ENCODE data around the gene WWTR1.

WWTR1 gene

DNA sequence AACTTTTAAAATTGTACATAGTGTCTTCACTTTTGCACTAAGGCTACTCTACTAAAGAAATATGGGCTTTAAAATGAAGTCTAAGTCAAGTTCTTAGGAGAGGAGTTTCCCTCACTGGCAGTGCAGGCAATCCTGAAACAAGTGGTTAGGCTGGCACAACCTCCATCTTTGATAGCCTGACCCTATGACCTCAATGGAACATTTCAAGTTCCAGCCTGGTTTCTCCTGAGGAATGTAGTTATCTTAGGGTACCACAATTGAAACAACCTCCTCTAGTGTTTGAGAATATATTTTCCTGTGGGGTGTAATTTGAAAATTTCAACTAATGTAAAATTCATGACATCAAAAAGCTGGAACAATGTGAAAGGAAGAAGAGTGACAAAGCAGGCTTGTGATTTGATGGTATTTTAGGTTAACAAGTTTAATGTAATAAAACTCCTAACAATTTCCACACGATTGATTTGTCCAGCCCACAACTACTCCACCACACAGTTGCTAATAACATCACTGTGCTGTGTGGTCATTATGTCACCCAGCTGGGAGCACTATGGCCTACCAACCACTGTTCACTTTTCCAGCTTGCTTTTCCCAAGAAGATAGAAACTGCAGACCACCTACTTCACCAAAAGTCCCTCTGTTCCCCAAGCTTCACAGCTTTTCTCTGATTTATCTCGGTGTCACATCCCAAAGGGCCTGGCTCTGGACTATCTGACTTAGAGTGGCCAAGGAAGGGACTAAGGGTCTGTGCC lies 1.8 kb downstream of the WWTR1 start:
- FAIRE-seq, result no peak

DNA sequence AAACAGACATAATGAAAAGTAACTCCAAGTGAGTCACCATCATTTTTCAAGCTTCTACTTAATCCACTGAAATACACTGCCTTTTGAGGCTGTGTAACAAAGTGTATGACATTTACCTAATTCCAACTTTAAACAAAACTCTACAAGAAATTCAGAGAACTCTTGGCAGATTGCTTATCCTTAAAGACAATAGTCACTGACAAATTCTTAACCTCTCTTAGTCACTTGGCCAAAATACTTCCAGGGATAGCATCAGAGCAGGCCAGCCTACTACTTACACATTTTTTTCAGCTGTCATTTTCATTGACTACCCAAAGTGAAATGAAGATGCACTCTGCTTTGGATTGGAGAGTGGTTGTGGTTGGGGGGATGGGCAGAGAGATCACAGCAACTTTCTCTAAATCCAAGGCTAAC lies 3.6 kb downstream of the WWTR1 start:
- DNase-seq (ENCODE audit: insufficient read length, low spot score) (no peak), FAIRE-seq (no peak)

More for the DNA sequence above, 1.8 kb downstream of the WWTR1 start:
- DNase-seq (ENCODE audit: insufficient read length, low spot score), result no peak

DNA sequence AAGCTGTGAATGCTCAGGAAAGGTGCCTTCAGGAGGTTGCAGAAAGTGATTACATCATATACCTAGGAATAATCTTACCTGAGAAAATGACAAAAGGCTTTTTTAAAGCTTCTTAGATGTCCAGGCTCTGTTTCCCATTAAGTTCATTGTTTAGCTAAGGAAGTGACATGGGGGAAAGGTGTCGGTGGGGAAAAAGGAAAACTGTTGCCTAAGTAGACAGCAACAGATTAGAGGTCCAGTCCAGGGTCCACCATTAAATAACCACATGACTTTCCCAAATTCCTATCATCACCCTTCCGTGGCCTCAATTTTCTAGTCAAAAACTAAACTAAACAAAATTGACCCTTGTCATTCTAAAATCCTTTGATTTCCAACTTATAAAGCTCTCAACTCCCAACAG lies 4.3 kb downstream of the WWTR1 start:
- FAIRE-seq, result no peak

DNA sequence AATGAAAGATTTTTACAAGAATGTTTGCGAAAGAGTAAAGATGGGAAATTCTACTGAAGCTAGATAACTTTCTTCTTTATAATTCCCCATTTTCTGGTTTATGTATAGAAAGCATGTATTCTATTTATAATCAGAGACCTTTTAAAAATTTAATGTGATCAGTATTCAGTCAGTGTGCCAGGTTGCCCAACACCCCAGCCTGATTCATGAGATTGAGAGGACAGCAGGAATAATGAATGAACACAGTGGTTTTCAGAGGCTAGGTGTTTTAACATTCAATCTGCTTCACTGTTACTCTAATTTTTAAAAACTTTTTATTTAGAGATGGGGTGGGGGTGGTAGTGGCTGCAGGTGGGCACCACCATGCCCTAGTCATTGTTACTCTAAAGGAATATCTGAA lies 4.7 kb downstream of the WWTR1 start:
- DNase-seq (ENCODE audit: insufficient read length, low spot score) (no peak), FAIRE-seq (no peak)

More for the DNA sequence above, 4.3 kb downstream of the WWTR1 start:
- no peak for DNase-seq (ENCODE audit: insufficient read length, low spot score)

DNA sequence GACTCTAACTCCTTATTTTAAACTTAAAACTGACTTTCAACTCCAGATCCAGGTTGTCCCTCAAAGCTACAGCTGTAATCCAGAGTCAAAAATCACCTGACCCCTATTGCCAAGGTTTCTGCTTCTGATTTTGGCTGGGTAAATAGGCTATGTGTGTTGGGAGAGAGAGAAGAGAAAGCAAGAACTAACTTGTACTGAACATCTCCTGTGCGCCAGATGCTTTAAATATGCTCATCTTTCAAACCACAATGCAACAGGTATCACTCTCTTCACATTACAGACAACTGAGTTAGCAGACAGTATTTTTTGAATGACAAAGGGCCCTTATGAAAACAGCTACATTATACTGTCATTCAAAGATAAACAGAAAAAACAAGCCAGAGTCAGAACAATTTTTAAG lies 7.0 kb downstream of the WWTR1 start:
- FAIRE-seq (no peak), DNase-seq (ENCODE audit: insufficient read length, low spot score) (no peak)

DNA sequence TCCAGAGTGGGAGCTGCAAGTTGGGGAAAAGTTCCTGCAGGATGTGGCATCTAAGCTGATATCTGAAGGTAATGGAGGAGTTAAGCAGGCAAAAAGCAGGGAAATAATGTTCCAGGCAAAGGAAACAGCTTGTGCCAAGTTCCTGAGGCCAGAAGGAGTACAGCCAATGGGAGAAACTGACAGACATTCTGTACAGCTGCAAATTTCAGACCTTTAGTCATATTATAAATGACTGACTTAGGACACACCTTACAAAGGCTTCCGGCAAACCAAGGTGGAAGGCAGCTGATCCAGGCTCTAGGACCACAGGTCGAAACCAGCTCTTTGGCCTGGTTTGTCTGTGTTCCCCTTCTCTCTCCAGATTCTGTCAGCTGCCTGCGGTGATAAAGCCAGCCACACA lies 9.3 kb downstream of the WWTR1 start:
- DNase-seq (ENCODE audit: insufficient read length, low spot score) (no peak), FAIRE-seq (no peak)

DNA sequence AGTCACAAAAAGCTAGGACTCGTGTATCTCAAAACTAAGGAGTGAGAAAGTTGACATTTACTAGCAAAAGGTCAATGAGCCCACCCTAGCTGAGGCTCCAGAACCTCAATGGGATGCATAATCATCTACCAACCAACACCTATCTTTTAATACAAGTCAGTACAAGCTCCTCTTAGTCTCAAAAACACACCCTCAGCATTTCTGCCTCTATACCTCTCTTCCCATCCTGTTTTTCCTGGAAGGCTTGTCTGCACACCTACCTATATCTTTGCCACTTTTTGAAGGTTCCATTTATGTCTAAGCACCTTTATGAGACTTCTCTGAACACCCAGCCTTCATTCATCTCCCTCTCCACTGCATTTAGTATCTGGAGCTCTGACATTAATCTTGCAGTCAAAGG lies 10.0 kb downstream of the WWTR1 start:
- no peak for FAIRE-seq
- no peak for DNase-seq (ENCODE audit: insufficient read length, low spot score)

DNA sequence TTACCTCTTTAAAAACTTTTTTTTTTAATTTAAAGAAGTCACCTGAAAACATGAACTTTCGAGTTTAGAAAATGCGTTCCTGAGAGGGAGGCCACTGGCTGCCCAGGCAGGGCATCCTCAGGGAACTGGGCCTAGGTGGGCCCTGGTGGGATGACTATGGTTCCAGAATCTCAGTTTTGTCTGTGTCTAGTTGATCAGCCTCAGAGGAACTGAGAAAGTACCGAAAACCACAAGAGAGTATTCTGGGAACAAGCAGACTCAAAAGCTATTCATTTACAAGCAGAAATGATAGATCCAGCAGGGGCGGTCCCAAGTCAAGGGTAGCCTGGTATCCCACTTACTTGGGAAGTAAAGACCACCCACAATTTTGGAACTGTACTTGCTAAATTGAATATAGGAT lies 10.5 kb downstream of the WWTR1 start:
- DNase-seq (ENCODE audit: insufficient read length, low spot score) (no peak), FAIRE-seq (no peak)

DNA sequence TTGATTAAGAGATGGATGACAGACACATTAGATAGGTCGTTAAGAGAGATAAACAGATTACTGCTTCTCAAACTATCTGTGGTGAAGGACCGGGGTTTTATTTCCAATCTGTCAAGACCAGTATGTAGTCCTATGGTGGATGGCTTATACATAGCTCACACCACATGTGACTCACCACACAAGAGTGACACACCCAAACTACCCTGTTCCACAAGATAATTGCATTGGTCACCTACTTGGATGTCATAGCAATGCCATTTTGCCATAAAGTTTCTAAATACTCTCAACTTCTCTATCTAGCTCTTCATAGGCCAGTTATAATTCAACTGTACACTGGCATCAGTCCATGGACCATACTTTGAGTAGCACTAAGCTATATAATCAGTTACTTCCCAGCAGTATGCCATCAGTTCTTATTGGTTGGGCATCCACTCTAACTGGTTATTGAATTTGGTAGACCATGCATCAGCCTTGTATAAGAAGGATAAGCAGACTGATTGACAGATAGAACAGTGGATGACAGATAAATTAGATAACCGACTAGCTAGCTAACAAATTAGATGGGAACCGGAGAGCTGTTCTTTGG lies 11.6 kb downstream of the WWTR1 start:
- FAIRE-seq (no peak), DNase-seq (ENCODE audit: insufficient read length, low spot score) (no peak)

DNA sequence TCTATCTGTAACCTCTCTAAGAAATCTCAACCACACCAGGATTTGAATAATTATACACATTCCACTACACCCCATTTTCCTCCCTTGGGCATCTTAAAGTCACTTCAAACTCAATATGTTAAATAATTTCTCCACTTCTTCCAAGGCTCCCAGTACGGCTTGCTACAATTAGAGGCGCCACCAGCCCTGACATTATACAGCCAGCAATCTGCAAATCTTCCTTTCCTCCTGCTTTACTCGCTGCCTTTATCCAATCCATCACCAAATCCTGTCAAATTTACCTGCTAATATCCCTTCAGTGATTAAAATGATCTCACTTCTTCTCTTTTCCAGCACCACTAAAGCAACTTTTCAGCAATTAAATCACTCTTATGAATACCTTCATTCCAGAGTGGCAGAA lies 13.9 kb downstream of the WWTR1 start:
- no peak for FAIRE-seq
- no peak for DNase-seq (ENCODE audit: insufficient read length, low spot score)

DNA sequence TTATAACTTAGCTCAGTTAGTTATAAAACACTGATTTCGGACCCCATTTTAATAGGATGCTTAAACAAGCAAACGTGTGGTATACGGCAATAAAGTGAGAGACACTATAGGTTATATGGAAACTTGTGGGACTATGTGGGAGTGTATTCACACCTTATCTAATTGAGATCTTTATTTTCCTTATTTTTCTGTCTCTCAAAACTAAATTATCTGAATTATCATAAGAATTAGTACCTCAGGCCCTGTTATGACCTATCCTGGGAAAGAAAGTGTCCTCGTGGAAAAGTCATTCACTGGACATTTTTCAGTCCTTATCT lies 14.4 kb downstream of the WWTR1 start:
- FAIRE-seq (no peak), DNase-seq (ENCODE audit: insufficient read length, low spot score) (no peak)

DNA sequence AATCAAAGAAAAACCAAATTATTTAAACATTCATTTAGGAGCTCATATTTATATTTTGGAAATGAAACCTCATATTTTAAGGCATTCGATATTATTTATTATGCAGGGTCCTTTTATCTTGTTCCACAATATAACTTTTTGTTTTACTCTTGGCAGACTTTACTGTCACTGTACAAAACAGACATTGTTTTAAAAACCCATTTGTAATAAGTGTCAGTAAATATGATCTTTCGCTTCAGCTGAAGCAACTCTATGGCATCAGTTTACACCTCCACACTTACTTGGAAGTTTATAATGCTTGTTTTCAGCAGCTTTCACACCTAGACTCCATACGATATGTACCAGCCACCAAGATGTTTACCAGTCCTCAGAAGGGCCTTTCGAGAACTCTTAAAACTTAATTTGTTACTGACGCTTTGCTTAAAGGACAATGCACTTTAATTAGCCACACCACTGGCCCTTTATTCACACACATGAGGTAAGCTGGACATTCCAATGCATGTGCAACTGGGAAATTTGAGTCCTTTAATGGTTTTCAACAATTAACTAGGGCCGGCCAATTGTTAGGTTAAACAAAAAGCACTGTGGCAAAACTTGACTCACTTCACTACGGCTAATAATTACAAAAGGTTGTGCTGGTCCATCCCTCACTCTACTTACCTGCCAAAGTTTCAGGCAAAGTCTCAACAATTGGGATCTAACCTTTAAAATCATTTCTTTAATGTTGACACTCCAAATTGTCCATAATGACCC lies 16.7 kb downstream of the WWTR1 start:
- no peak for DNase-seq (ENCODE audit: insufficient read length, low spot score)
- no peak for FAIRE-seq

DNA sequence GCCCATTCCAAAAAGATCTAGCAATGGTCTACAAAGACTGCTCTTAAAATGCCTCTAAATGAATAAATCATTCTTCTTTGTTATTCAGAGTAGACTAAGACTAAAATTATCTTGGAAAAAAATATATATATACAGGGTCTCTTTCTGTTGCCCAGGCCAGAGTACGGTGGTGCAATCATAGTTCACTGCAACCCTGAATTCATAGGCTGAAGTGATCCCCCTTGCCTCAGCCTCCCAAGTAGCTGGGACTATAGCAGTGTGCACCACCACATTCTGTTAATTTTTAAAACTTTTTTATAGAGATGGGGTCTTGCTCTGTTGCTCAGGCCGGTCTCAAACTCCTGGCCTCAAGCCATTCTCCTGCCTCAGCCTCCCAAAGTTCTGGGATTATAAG lies 18.7 kb downstream of the WWTR1 start:
- FAIRE-seq, result no peak
- DNase-seq (ENCODE audit: insufficient read length, low spot score), result no peak

DNA sequence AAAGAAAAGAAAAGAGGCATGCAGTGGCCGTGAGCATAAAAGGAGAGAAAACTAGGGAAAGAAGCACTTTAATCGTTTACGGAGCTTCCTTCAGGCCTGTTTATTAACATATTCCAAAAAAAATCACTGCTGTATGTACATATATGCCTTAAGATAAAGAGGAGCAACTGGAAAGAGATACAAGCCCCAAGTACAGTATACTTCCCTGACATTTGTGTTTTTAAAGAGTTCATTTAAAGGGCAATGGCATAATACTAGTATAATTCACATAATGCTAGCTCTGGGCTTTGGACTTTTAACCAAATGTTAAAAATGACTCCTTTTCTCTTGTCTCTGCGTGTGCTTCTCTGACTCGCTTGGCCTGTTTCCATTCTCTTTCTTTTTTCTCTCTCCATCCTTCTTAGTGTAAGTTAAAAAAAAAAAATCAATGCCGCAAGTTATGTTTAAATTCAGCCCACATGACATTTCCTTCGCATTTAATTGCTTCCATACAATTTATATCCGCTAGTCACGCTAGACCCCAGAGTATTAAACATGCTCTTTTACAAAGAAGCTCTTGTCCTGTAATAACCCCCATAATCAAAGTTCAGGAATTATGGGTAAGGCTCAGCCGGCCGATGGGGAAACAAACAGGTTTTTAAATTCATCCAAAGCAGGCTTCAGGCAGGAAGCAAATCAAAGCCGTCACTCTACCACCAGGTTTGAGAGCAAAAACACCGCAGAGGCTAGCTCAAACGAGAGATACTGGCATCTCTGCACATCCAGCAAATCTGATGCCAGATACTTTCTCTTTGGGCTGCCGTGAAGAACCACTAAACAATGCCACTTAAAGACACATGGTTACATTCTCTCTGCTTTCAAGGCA lies 19.4 kb downstream of the WWTR1 start:
- DNase-seq (ENCODE audit: insufficient read length, low spot score), result no peak
- no peak for FAIRE-seq

DNA sequence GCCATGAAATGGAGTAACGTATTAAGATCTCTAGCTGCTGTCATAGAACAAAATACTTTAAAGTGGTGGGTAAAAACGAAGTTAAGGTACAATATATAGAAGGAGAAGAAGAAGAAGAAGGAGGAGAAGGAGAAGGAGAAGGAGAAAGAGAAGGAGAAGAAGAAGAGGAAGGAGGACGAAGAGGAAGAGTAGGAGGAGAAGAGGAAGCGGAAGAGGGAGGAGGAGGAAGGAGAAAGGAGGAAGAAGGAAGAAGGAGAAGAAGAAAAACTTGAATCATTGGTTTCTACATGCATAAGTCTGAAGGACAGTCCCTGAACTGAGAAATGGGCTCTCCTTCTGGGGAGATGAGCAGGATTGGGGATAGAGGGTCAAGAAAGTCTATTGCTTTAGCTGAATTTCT lies 22.4 kb downstream of the WWTR1 start:
- no peak for FAIRE-seq
- DNase-seq (ENCODE audit: insufficient read length, low spot score), result no peak

DNA sequence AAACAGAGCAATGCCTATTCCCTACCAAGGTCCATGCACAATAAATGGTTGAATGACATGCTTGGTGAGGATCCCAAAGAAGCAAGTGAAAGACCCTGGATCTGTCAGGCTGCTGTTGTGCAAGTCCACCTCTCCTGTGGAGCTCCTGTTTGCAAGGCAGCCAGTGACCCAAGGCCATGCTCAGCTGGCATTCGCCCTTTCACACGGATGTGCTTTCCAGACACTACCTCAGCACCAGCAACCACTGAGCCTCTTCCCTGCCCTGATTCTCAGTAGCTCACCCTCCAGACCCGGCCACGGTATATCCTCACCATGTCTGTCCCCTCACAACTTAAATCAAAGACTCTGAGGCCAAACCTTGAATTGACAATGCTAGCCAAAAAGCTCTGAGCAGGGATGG lies 23.3 kb downstream of the WWTR1 start:
- no peak for DNase-seq (ENCODE audit: insufficient read length, low spot score)

DNA sequence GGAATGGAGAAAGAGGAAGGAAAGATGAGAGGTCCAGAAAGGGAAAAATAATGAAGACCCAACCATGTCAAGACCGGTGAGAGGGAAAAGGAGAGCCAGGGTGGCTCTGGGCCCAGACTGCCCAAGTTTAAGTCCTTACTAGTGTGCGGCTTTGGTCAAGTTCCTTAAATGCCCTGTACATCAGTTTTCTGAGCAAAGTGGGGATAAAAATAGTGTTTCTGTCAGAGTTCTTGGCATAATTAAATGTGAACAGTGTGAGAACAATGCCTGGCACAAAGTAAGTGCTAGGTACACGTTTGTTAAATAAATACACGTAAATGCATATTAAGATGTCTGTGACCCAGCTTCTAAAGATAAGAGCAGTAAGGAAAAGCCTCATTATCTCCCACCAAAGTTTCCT lies 23.8 kb downstream of the WWTR1 start:
- DNase-seq (ENCODE audit: insufficient read length, low spot score) (no peak), FAIRE-seq (no peak)

More for the DNA sequence above, 23.3 kb downstream of the WWTR1 start:
- FAIRE-seq, result no peak

DNA sequence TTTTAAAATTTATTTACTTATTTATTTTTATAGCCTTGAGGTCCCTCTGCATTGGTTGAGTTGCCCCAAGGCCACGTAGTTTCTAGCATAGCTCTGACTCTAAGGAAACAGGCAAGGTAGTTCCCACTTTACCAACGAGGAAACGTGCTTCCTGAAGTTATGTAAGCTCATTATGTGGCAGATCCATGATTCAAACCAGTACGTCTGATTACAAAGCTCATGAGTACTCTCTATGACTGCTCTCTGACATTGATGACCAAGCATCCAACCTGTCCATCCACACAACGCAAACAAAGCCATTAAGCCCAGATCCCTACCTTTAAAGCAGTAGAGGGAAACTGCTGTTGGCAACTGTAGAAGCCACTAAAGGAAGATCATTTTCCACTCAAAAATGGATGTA lies 25.6 kb downstream of the WWTR1 start:
- FAIRE-seq, result no peak
- no peak for DNase-seq (ENCODE audit: insufficient read length, low spot score)

DNA sequence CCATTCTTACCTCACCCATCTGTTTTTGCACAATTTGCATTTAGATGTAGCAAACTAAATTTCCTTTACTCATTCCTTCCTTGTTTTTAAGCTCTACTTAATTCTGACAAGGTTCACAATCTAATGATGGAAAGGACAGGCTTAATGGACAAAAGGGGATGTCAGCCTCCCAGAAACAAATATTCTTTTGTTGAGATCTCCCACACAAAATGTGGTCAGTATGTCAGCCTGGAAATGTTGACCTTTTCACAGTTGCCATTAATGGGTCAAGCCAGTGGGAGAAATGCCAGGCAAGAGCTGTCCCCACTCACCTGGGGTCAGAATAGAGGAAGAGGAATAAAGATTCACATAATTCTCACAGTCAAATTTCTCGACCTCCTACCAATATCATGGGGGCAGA lies 27.0 kb downstream of the WWTR1 start:
- no peak for DNase-seq (ENCODE audit: insufficient read length, low spot score)
- FAIRE-seq, result no peak

DNA sequence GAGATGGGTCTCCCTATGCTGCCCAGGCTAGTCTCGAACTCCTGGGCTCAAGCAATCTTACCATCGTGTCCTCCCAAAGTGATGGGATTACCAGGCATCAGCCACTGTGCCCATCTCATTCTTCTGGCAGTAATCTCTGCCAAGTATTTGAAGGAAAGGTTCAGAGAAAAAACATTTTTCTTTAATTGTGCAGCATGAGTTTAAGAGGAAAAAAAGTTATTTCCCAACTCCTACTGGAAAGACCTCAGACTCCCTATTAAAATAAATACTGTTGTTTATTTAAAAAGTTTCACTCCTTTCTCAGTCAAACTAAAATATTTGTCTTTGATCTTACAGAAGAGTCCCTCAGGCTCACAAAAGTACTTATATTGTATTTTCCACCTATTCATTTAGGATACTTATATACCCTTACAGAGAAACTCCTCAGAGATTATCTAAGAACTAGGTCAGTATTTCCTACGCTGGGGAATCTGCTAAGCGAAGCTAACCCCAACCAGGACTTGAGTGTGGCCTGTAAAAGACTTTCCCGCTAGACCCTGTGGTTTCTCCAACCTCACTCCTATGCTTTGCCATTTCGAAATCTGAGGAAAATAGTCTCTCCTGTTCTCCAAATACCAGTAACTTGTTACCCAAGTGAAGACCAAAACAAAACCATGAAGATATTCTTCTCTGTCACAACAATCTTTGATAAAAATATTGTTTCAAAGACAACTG lies 28.7 kb downstream of the WWTR1 start:
- DNase-seq (ENCODE audit: insufficient read length, low spot score) (no peak), FAIRE-seq (no peak)

DNA sequence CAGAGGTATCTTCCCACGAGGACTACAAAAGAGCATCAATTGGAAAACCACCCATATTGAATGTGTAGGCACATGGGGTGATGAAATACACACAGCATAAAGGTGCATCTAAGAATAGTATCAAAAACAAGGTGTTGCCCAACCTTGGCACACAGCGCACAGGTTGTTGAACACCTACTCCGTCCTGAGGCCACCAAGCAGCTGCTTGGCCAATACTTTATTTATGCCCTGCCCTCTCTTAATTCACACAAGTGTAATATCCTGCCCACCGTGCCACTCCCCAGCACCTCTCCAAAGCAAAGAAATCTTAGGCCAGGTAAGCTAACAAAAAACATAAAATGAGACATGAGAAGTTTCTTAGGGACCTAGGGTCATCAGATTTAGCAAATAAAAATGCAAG lies 31.2 kb downstream of the WWTR1 start:
- FAIRE-seq (no peak), DNase-seq (ENCODE audit: insufficient read length, low spot score) (no peak)

Measured in GM19239 (cell line).